ENCODE measurements around the gene FBLN5. TPM values are rescaled to one million over a fixed set of nuclear protein-coding genes. Genes with fewer than 3 reads are reported as not detected.

Gene FBLN5
- total and polyA plus RNA-seq, 2 of the 4 experiments (the other 2 are of a cell fraction) = 10.6 to 76.4 TPM

- no peak overlapping the region for H2BK120ac ChIP-seq (ENCODE audit: low read depth, low read length)
- H3K4me3 ChIP-seq (ENCODE audit: insufficient read depth, low read depth, low read length) = no peak overlapping the region
- H3K4me1 ChIP-seq (ENCODE audit: control insufficient read depth, insufficient read depth, low read length) = no peaks in the 10 kb centered on the region
- no peaks in the 10 kb centered on the region; the same call in 1 of the 2 replicates for H3K9me3 ChIP-seq (ENCODE audit: control insufficient read depth, insufficient read depth, low read length)
- WGBS, 2 experiments (ENCODE audit: extremely low coverage in 2 of 2, insufficient read length in 1 of 2) = 80% methylated on average over 1 of the region's 2 CpGs; no CpG with 5 or more reads in 1 of the 2 experiments
- intact Hi-C loops (cut with micrococcal nuclease) = no loop called here
- dilution Hi-C loops (cut with HindIII; ENCODE audit: low sequenced_read_pairs, unreplicated experiment) = no loop called here
- H4K8ac ChIP-seq (ENCODE audit: low read depth in 2 of 2, low read length in 2 of 2) = no peak overlapping the region
- H3K79me1 ChIP-seq (ENCODE audit: low read depth in 1 of 2, low read length in 2 of 2) = no peaks in the 10 kb centered on the region
- no peak overlapping the region for H2AK5ac ChIP-seq (ENCODE audit: low read depth, low read length)
- ATAC-seq (ENCODE audit: low read depth) (no peak), DNase-seq (no peak)
- no TSS peak for BruUV-seq (replicated peaks)
- H3K9ac ChIP-seq (ENCODE audit: low read depth, low read length) = no peak overlapping the region
- no peak overlapping the region for H3K4ac ChIP-seq (ENCODE audit: low read depth, low read length)
- peaks cover 34% of the 10 kb centered on the region for H3K27me3 ChIP-seq (ENCODE audit: control insufficient read depth, insufficient read depth, low read length)
- no peak overlapping the region for H2AFZ ChIP-seq (replicated peaks; ENCODE audit: low read length, poor library complexity)
- H4K20me1 ChIP-seq (ENCODE audit: insufficient read depth, low read length) = no peaks in the 10 kb centered on the region
- ChIA-PET CTCF (no interaction called here), POLR2A (ENCODE audit: unreplicated experiment) (no interaction called here)
- no peaks in the 10 kb centered on the region for H3K36me3 ChIP-seq (ENCODE audit: control insufficient read depth, insufficient read depth, low read length)
- no peak overlapping the region for H2BK15ac ChIP-seq (ENCODE audit: low read depth, low read length)
- no peak overlapping the region for H3K27ac ChIP-seq (ENCODE audit: insufficient read depth, low read length)
- H3K9me1 ChIP-seq (ENCODE audit: insufficient read depth, low read length) = no peaks in the 10 kb centered on the region
- H4K5ac ChIP-seq (ENCODE audit: low read depth, low read length) = no peak overlapping the region
- no peak overlapping the region for H3K18ac ChIP-seq (ENCODE audit: low read depth, low read length)
- no peak overlapping the region for H2AK9ac ChIP-seq (replicated peaks; ENCODE audit: low read depth, low read length, poor library complexity)
- no peak overlapping the region for H4K91ac ChIP-seq (ENCODE audit: insufficient read depth, low read depth, low read length)
- in situ Hi-C loops (cut with MboI; ENCODE audit: low sequenced_read_pairs) = no loop called here
- TF ChIP-seq MAFK (IDR thresholded peaks at IDR 0.05; ENCODE audit: low read depth, low read length) = no peak
- TF ChIP-seq, protein P1, sequence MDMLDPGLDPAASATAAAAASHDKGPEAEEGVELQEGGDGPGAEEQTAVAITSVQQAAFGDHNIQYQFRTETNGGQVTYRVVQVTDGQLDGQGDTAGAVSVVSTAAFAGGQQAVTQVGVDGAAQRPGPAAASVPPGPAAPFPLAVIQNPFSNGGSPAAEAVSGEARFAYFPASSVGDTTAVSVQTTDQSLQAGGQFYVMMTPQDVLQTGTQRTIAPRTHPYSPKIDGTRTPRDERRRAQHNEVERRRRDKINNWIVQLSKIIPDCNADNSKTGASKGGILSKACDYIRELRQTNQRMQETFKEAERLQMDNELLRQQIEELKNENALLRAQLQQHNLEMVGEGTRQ (IDR thresholded peaks at IDR 0.05; ENCODE audit: low read depth, low read length) = no peak
- no peak for TF ChIP-seq NFE2L2 (IDR thresholded peaks at IDR 0.05; ENCODE audit: low read depth, low read length)
- H2BK20ac ChIP-seq (ENCODE audit: low read depth, low read length) = no peak overlapping the region
- H3K56ac ChIP-seq (ENCODE audit: extremely low read depth, insufficient read depth, low read length) = no peak overlapping the region
- no peak overlapping the region for H3K23ac ChIP-seq (ENCODE audit: low read depth, low read length)
- no peak overlapping the region for H3K4me2 ChIP-seq (ENCODE audit: low read depth, low read length)
- no peak overlapping the region for H3K14ac ChIP-seq (replicated peaks; ENCODE audit: low read depth, low read length)
- no peak overlapping the region for H2BK5ac ChIP-seq (ENCODE audit: low read depth, low read length, poor library complexity, severe bottlenecking)
Observed at GRCh38 chr14:91834571-91834970, 112.9 kb downstream of the FBLN5 start.

All from IMR-90 (cell line).